Progenitor cell of endocrine pancreas (in vitro differentiated cells): Measurements from ENCODE around the gene APCDD1L. TPM values are rescaled to one million over a fixed set of nuclear protein-coding genes. Genes with fewer than 3 reads are reported as not detected.

Experiments
- DNase-seq: peaks from one replicate; pipeline ENCODE4 v3.0.0; 2021; ENCODE audit warnings: low spot score; ENCODE audit not compliant: unreplicated experiment
- H3K27ac Mint-ChIP-seq: 2 replicates; pipeline ENCODE4 v1.8.0; 2021; ENCODE audit warnings: mild to moderate bottlenecking, moderate library complexity, mixed read lengths
- H3K27me3 Mint-ChIP-seq: 2 replicates; pipeline ENCODE4 v1.8.0; 2021; ENCODE audit warnings: mixed read lengths
- H3K36me3 Mint-ChIP-seq: 2 replicates; pipeline ENCODE4 v1.8.0; 2022; ENCODE audit warnings: mixed read lengths; ENCODE audit not compliant: insufficient read depth
- H3K4me1 Mint-ChIP-seq: 2 replicates; pipeline ENCODE4 v1.8.0; 2021; ENCODE audit warnings: low read depth, mixed read lengths
- H3K4me3 Mint-ChIP-seq: 2 replicates; pipeline ENCODE4 v1.8.0; 2021; ENCODE audit warnings: low read depth, mild to moderate bottlenecking, moderate library complexity, mixed read lengths
- H3K9me3 Mint-ChIP-seq: 2 replicates; pipeline ENCODE4 v1.8.0; 2021; ENCODE audit warnings: low read depth, mixed read lengths
- CTCF ChIP-seq: fragments of 200-600 bp; sonication (generic); IDR thresholded peaks from one replicate; pipeline ENCODE4 v1.5.0; 2021; ENCODE audit warnings: antibody characterized with exemption, mild to moderate bottlenecking; ENCODE audit not compliant: unreplicated experiment
- total RNA-seq: library from RNA; stranded (reverse); gene quantifications from 2 replicates; pipeline ENCODE4 v1.2.1, GENCODE V29; 2021

Gene APCDD1L
- total RNA-seq, 1 donor from 2014 or later: not detected

- no peak for DNase-seq
- no peaks in the 10 kb centered on the region for H3K4me1 Mint-ChIP-seq
- peaks cover 6% of the 10 kb centered on the region for H3K36me3 Mint-ChIP-seq
- H3K27ac Mint-ChIP-seq: peak overlapping the region; percentile 18
- H3K4me3 Mint-ChIP-seq: no peak overlapping the region
- H3K9me3 Mint-ChIP-seq: no peaks in the 10 kb centered on the region
- no peaks in the 10 kb centered on the region for H3K27me3 Mint-ChIP-seq
- no peak for TF ChIP-seq CTCF
These were observed 68.3 kb downstream of the APCDD1L start for GRCh38 chr20:58446960-58447265.

- Mint-ChIP-seq H3K9me3 (no peaks in the 10 kb centered on the region), H3K27ac (peak overlapping the region; percentile 18), H3K36me3 (peaks cover 6% of the 10 kb centered on the region), H3K4me1 (no peaks in the 10 kb centered on the region), H3K27me3 (no peaks in the 10 kb centered on the region), H3K4me3 (no peak overlapping the region)
- DNase-seq: no peak
- no peak for TF ChIP-seq CTCF
These were observed 68.8 kb downstream of the APCDD1L start for GRCh38 chr20:58446264-58446959.

- Mint-ChIP-seq H3K4me3 (no peak overlapping the region), H3K27ac (no peak overlapping the region), H3K27me3 (no peaks in the 10 kb centered on the region), H3K4me1 (no peaks in the 10 kb centered on the region), H3K36me3 (peaks cover 7% of the 10 kb centered on the region), H3K9me3 (no peaks in the 10 kb centered on the region)
- DNase-seq: no peak
- no peak for TF ChIP-seq CTCF
These were observed 70.4 kb downstream of the APCDD1L start for GRCh38 chr20:58444746-58445255.

GRCh38 chr20:58441723-58442122, 73.5 kb downstream of the APCDD1L start:
- no peak for DNase-seq
- Mint-ChIP-seq H3K4me1 (peaks cover 5% of the 10 kb centered on the region), H3K9me3 (no peaks in the 10 kb centered on the region), H3K4me3 (no peak overlapping the region), H3K27me3 (no peaks in the 10 kb centered on the region), H3K27ac (no peak overlapping the region), H3K36me3 (peaks cover 7% of the 10 kb centered on the region)
- TF ChIP-seq CTCF: no peak

GRCh38 chr20:58440021-58440767, 75.0 kb downstream of the APCDD1L start:
- Mint-ChIP-seq H3K27me3 (no peaks in the 10 kb centered on the region), H3K36me3 (peaks cover 5% of the 10 kb centered on the region), H3K9me3 (no peaks in the 10 kb centered on the region), H3K4me3 (no peak overlapping the region), H3K4me1 (peaks cover 5% of the 10 kb centered on the region), H3K27ac (no peak overlapping the region)
- no peak for DNase-seq
- TF ChIP-seq CTCF: no peak
